HEK293T (cell line): ENCODE results near the gene THRB.

Experiments used
- ARNT ChIP-seq: fragments of 450-650 bp; IDR thresholded peaks from 2 replicates; pipeline ENCODE4 v1.6.1; 2017; ENCODE audit warnings: mild to moderate bottlenecking
- BHLHE40 ChIP-seq: fragments of 450-650 bp; IDR thresholded peaks from 2 replicates; pipeline ENCODE4 v1.6.1; 2016; ENCODE audit warnings: mild to moderate bottlenecking, moderate library complexity, borderline replicate concordance
- ELF4 ChIP-seq: fragments of 450-650 bp; IDR thresholded peaks from 2 replicates; pipeline ENCODE4 v1.6.1; 2017; ENCODE audit warnings: antibody characterized with exemption
- FOXA1 ChIP-seq: fragments of 450-650 bp; IDR thresholded peaks from 2 replicates; pipeline ENCODE4 v1.6.1; 2016; ENCODE audit warnings: mild to moderate bottlenecking
- FOXK2 ChIP-seq: fragments of 450-650 bp; IDR thresholded peaks from 2 replicates; pipeline ENCODE4 v1.6.1; 2016; ENCODE audit warnings: mild to moderate bottlenecking
- FOXM1 ChIP-seq: fragments of 450-650 bp; IDR thresholded peaks from 2 replicates; pipeline ENCODE4 v1.6.1; 2017; ENCODE audit warnings: mild to moderate bottlenecking, borderline replicate concordance
- LEF1 ChIP-seq: fragments of 450-650 bp; IDR thresholded peaks from 2 replicates; pipeline ENCODE4 v1.6.1; 2017; ENCODE audit warnings: mild to moderate bottlenecking, borderline replicate concordance
- NFRKB ChIP-seq: fragments of 450-650 bp; IDR thresholded peaks from 2 replicates; pipeline ENCODE4 v1.6.1; 2016; ENCODE audit warnings: mild to moderate bottlenecking, moderate library complexity
- SP1 ChIP-seq: fragments of 450-650 bp; IDR thresholded peaks from 2 replicates; pipeline ENCODE4 v1.6.1; 2017
- SUZ12 ChIP-seq: fragments of 450-650 bp; IDR thresholded peaks from 2 replicates; pipeline ENCODE4 v1.6.1; 2016; ENCODE audit warnings: mild to moderate bottlenecking
- TARDBP ChIP-seq: fragments of 450-650 bp; IDR thresholded peaks from 2 replicates; pipeline ENCODE4 v1.6.1; 2016
- ZNF384 ChIP-seq: fragments of 450-650 bp; IDR thresholded peaks from 2 replicates; pipeline ENCODE4 v1.6.1; 2016
- TF ChIP-seq, protein P1 (sequence below): fragments of 450-650 bp; IDR thresholded peaks from 2 replicates; pipeline ENCODE4 v1.6.1; 2016

DNA sequence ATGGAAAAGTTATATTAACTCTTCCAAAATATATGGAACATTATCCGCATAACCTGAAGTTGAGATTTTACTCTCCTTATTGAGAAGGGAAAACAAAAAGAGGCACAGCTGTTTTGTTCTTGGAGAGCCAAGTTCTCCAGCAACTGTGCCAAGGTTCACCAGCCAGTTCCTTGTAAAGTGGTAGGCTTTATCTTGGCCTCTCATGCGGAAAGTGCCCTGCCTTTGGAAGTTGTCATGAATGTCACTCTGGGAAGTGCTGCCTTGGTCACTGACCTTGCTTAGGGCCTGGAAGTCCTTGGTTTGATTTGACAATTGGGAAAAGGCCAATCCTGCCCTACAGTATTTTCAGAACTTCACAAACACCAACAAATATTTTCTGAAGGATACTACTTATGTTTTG, 44.2 kb upstream of the THRB start:
- TF ChIP-seq TARDBP (no peak), ZNF384 (no peak), BHLHE40 (no peak), SP1 (no peak), LEF1 (no peak), FOXM1 (no peak), SUZ12 (no peak), ELF4 (no peak), FOXA1 (no peak), FOXK2 (no peak), NFRKB (no peak), ARNT (no peak)
- TF ChIP-seq, protein P1, sequence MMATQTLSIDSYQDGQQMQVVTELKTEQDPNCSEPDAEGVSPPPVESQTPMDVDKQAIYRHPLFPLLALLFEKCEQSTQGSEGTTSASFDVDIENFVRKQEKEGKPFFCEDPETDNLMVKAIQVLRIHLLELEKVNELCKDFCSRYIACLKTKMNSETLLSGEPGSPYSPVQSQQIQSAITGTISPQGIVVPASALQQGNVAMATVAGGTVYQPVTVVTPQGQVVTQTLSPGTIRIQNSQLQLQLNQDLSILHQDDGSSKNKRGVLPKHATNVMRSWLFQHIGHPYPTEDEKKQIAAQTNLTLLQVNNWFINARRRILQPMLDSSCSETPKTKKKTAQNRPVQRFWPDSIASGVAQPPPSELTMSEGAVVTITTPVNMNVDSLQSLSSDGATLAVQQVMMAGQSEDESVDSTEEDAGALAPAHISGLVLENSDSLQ: no peak
